Activated naive CD4-positive, alpha-beta T cell (primary cell): Measurements from ENCODE around the gene LIN7C.
"Not testable (repeated sequence)": the region's sequence is repeated elsewhere in the genome, so short reads cannot be mapped to it uniquely, and the experiment has no call there.

Source experiments
- DNase-seq, 4 experiments: peaks; one replicate each; lab custom pipeline; 2025; lab: John Stamatoyannopoulos, UW

LIN7C gene, protein sequence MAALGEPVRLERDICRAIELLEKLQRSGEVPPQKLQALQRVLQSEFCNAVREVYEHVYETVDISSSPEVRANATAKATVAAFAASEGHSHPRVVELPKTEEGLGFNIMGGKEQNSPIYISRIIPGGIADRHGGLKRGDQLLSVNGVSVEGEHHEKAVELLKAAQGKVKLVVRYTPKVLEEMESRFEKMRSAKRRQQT

DNA sequence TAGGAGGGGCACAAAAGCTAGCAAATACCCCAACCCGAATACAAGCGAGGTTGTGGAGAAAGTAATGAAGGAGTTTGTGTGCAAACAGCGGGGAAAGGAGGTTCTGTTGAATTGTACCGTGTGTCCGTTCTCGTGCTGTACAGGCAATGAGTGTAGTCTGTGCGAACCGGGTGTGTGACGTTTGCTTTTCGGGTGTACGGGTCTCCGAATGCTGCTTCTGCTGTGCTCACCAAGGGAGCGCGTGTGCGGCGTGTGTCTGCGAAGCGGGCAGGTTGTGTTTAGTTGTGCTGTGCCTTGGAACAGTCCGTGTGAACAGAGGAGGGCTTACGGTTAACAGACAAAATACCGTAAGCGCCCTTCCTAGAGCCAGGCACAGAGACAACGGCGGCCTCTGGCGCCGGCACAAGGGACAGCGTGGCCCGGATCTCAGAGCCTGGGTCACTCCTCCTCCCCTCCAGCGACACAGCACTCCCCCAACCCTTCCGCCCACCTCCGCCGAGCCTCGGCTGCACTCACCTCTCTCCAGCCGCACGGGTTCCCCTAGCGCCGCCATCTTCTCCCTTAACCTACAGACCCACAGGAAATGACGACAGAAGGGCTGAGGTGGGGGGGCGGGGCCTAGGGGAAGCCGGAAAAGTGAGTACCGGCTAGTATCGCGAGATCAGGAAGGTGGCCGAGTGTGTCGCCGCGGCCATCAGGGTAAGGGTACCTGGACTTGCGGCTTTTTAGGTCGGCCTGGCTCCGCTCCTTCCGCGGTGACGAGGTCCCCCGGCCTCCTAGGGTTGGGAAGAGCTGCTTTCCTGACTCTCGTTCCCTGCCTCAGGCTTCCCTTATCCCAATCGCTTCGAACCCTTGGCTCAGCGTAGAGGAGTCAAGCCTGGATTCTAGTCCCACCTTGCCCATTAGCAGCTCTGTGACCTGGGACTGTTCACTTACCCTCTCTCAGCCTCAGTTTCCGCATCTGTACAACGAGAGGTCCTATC lies at the start of gene LIN7C:
Gene LIN7C (minus strand): TSS at position 570 of the 983 bp plus-strand sequence. CDS start 17 bp downstream, at position 553.
- DNase-seq = peak; percentile 86 to 92 (median 88)

DNA sequence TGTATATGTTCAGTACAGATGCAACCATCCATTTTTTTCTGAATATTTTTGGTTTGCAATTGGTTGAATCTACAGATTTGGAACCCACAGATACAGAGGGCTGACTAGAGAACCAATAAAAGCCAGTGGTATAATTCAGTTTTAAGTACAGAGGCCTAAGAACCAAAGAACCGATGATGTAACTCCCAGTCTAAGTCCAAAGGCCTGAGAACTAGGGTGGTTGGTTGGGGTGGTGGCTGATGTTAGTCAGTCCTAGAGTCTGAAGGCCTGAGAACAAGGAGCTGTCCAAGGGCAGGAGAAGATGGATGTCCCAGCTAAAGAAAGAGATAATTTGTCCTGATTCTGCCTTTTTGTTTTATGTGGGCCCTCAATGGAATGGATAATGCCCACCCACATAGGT lies 48.7 kb upstream of the LIN7C start:
- no peak for DNase-seq

DNA sequence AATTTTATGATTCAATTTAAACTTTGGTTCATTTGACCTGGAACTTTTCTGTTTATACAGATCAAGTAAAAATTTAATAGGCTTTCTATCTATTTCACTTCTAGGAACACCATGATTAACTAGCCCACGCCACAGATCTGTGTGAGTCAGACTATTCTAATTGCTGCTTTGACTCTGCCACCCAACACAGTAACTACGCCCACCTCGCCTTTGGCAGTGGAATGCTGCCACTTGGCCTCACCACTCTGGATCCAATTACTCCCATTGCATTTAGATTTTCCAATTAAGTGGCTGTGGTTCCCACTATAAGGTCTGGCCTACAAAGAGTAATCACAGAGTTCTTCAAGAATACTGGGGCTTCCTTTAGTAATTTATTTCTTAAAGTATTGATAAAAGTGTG lies 46.6 kb upstream of the LIN7C start:
- DNase-seq = no peak

DNA sequence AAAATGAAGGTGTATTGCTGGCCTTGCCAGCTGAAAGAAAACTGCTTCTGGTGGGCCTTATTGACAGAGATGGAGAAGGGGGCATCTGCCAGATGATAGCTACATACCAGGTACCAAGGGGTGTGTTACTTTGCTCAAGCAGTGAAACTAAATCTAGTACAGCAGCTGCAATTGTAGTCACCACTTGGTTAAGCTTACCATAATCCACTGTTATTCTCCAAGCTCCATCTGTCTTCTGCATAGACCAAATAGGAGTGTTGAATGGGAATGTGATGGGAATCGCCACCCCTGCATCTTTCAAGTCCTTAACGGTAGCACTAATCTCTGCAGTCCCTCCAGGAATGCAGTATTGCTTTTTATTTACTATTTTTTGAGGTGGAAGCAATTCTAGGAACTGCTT lies 45.8 kb upstream of the LIN7C start:
- no peak for DNase-seq

DNA sequence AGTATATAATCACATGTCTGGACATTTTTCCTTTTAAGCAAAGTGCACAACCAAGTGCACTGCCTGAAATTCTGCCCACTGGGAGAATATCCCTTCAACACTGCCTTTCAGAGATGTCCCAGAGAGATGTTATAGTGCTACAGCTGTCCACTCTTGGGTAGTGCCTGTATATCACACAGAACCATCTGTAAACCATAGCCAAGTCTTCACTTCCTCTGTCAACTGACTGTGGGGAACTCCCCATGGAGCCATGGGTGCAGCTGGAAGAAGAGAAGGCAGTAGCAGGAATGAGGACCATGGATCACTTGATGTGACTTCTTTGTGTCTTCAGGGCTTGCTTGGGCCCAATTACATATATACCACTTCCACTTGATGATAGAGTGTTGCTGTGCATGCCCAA lies 44.6 kb upstream of the LIN7C start:
- DNase-seq = no peak

DNA sequence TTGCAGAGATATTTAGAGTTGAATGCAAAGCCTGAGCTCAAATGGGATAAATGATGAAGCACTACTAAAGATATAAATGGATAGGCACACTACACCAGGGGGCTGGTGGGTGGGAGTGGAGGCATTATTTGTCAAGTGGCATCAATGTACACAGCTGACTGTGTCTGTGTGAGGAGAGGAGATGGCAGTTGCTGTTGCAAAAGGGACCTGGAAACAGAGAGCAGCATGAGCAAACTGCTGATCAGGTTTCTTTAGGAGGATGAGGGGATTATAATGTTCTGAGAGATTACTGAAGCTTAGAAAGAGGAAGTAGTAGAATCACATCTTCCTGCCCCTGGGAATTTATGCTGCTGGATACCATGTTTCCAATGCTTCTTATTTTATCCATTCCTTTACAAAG lies 39.4 kb upstream of the LIN7C start:
- no peak for DNase-seq

DNA sequence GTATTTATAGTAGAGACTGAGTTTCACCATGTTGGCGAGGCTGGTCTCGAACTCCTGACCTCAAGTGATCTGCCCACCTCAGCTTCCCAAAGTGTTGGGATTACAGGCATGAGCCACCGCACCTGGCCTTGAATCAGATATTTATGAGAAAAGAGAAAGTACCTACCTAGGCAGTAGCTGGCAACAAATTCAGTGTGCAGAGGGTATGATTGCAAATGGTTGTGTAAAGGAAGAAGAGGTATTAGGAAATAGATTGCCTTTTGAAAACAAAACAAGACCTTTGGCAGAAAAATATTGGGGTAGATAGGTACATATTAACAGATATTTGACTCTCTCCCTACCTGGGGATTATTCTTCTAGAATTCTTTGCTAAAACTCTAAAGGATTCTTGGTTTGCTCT lies 38.5 kb upstream of the LIN7C start:
- no peak for DNase-seq

DNA sequence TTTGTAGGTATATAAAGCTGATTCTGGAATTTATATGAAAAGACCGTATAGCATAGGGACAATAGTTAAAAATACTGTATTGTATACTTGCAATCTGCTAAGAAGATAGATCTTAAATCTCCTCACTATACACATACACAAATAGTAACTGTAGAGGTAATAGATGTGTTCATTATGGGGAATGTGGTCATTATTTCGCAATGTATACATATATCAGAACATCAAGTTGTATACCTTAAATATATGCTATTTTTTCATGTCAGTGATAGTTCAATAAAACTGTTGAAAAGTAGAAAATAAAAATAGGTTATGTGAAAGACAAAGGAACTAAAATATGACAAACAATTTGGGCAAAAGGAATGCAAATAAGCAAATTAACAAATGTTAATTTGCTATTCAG lies 35.2 kb upstream of the LIN7C start:
- no peak for DNase-seq

DNA sequence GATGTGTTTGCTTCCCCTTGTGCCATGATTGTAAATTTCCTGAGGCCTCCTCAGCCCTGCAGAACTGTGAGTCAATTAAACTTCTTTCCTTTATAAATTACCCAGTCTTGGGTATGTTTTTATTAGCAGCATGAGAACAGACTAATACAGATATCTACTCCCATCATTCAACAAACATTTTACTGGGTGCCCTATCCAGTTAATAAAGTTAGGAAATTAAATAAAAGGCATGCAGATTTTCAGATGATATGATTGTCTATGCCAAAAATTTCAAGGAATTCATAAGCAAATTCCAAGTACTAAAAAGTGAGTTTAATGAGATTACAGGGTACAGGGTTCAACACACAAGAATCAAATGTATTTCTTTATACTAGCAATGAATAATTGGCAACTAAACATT lies 33.5 kb upstream of the LIN7C start:
- DNase-seq = no peak

DNA sequence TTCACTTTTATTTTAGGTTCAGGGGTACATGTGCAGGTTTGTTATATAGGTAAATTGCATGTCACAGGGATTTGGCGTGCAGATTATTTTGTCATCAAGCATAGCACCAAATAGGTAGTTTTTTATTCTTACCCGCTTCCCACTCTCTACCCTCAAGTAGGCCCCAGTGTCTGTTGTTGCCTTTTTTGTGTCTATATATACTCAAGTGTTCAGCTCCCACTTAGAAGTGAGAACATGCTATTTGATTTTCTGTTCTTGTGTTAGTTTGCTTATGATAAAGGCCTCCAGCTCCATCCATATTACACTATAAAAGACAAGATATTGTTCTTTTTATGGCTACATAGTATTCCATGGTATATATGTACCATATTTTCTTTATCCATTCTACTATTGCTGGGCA lies 28.5 kb upstream of the LIN7C start:
- no peak for DNase-seq

DNA sequence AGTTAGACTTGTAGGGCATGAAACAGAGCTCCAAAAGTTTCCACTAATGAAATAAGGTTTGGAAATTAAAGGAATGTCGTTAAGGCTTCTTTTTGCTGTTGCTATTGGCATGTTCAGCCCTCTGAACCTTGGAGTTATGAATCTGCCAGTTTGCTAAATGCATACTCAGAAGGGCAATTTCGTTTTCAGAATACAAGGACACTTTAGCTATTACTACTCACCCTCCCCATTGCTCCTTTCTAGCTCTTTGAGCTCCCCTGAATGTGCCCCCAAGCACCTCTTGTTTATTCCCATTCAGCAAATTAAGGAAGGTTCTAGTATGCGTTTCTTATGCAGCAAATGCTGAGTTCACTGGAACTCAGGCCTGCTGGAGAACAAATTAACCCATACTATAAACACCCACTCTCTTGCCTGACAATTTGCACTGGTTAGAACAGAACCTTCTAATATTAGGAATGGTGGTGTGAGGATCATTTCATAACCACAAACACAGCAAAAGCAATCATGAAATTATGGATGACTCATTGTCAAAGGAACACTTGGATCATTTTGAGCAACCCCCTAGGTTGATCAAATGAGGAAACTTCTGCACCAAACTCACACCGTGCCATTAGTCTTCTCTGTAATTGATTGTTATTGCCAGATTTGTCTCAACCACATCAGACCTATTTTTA lies 26.2 kb upstream of the LIN7C start:
- no peak for DNase-seq

DNA sequence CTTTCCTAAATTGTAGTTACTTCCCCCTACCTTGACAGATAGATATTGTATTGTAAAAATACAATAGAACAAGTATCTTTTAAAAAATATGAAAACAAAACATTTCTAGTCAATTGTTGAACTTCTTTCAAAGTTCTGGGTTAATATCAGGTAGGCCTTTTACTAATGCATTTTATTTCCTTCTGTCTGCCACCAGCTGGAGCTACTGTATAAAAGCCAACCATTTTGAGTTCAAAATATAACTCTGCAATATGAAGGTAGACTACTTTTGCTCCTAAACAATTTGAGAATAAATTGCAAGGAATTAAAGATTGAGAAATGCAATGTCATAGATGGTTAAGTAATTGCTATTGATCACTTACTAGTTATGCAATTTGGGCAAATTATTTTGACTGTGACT lies 22.1 kb upstream of the LIN7C start:
- DNase-seq = no peak

DNA sequence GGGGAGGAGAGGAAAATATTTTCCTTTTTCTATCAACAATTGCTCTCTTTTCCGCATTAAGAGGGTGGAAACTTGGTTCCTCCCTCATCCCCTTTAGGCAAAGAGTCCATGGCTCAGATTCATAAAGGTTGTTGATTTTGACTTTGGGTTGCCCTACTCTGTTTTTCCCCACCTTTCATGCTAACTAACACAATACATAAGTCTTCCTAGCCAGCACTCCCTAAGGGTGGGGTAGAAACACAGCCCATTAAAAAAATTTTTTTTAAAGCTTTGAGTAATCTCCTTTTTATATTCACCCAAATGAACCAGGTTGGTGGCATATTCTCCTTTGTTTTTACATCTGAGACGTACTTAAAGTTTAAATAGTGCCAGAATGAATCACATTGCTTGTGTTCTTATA lies 20.0 kb upstream of the LIN7C start:
- DNase-seq = no peak

DNA sequence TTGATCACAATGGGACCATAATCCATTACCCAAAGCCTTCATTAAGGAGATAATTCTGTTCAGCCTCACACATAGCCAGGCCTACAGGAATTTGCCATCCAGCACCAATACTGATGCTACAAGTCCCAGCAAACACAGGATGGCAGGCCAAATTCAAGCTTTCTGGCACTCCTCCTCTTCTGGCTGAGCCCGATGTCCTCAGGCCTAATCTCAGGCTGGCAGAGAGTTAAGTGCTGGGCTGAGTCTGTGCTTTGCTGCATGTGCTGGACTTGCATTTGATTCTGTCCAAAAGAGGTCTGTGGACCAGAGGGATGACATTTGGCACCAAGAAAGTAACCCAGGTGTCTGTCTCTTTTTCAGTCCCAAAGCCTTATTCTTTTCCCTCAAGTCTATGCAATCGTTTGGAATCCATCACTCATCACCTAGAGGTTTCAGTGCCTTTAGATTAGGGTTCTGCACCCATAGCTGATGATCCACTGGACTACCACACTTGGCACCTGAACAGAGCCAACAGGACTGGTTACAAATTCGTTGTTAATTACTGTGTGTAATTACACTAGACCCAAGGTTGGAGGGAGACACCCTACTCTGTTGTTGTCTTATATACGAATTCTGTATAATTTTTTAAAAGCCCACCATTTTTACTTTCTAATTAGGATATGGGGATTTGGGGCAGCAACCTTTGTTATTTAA lies 19.4 kb upstream of the LIN7C start:
- DNase-seq = no peak

DNA sequence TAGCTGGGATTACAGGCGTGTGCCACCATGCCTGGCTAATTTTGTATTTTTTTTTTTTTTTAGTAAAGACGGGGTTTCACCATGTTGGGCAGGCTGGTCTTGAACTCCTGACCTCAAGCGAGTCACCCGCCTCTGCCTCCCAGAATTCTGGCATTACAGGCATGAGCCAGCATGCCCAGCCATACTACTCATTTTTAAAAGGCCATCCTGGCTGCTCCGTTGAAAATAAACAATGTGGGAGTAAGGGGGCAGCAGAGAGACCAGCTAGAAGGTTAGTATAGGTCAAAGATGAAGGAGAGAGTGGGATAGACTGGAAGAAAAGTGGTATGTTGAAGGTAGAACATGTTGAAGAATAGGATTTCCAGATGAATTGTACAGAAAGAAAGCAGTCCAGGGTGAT lies 17.6 kb upstream of the LIN7C start:
- DNase-seq = no peak

DNA sequence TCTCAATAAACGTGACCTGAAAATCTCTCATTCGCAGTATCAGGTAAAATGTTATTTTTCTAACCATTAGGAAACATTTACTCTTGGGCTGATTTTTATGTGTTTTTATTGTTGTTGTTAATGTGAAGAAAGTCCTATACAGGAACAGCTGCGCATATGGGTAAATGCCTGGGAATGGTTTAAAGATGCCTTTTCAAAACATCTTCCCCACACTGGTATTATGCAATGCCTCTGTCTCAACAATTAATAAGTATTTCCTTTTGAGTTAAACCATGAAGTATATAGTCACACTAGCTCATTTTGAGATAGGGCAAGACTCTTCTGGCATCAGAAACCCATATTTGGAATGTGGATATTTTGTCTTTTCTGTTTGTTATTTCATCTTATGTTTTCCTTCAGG lies 13.7 kb upstream of the LIN7C start:
- no peak for DNase-seq

DNA sequence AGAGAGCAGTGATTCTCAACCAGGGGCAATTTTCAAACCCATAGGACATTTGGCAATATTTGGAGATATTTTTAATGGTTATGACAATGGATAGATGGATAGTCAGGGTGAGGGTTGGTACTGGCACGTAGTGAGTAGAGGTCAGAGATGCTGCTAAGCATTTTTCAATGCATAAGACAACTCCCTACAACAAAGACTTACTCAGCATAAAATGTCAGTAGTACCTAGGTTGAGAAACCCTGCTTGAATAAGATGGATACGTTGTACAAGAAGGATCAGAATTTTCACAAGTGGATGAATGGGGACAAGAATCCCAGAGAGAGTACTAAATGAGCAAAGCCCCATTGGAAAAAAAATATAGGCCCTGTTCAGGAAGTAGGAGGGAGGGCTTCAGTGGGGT lies 11.9 kb upstream of the LIN7C start:
- DNase-seq = no peak

DNA sequence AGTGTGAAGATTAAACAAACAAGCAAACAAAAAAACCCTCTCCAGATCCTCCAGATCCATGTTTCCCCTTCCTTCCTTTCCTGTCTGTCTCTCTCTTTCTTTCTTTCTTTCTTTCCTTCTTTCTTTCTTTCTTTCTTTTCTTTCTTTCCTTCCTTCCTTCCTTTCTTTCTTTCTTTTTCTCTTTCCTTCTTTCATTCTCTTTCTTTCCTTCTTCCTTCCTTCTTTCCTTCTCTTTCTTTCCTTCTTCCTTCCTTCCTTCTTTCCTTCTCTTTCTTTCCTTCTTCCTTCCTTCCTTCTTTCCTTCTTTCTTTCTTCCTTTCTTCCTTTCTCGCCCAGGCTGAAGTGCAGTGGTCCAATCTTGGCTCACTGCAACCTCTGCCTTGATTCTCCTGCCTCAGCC lies 10.9 kb upstream of the LIN7C start:
- DNase-seq = not testable (repeated sequence)

DNA sequence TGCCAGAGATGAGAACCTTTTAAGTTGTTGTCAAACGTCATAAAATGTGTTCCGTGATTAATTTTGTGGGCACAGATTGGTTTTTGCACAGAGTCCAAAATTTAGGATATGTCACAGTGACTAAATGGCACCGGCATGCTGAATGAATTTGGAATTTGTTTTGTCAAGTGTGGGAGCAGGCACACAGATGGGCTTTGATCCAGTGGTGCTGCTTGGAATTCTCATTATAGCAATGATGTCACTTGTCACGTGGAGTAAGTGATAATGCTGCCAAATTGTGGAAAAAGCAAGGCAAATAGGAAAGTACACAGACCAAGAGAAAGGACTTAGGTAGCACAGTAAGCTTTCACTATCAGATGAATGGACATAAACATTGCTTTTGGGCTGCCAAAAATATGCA lies 8.0 kb upstream of the LIN7C start:
- DNase-seq = no peak

DNA sequence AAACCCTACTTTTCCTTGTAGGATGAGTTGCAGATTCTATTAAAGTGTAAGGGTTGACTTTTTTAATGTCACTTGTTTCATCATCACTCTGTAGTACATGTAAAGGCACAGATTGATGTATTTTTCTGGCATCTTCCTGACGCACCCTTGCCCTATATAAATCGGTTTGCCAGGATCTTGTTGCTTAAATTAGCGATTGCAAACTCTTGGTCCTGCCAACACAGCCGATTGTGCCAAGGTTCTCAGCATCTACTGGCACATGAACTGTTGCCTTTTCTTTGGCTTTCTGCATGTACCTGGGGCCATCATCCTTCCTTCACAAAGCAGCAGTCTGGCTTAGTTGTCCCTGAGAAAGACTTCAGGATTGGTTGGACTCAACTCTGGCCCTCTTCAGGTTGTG lies 7.5 kb upstream of the LIN7C start:
- no peak for DNase-seq

DNA sequence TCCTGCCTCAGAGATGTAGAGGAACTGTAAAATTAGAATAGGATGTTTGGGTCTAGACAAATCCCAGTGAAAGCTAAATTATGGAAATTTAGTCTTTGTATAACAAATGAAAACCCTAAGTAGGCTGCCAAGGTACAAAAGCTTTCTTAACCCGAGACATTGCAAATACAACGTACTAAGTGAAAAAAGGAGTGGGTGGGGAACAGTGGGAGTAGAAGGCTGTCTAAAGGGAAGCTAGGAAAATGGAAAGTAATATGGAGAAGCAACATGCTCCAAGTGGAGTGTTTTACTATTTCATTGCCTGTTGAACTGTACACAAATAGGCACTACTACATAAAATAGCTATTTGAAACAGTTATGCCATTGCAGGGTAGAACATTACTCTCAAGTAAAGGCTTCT lies 6.8 kb upstream of the LIN7C start:
- no peak for DNase-seq

DNA sequence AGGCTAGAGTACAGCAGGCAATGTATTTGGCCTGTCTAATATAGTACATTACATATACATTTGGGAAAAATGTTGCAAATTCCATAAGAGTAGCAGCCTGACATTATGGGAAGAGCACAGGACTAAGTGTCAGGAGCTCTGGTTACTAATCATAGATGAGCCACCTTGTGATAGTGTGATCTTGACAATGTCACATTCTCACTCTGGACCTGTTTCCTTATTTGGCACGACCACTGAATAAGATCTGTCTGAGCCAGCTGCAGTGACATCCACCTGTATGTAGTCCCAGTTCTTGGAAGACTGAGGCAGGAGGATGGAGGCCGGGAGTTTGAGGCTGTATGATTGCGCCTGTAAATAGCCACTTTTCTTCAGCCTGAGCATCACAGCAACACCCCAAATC lies 5.7 kb upstream of the LIN7C start:
- DNase-seq = no peak
